HG03354 (cell line): Measurements from ENCODE around the gene CROCC2.

ENCODE experiments used
- ATAC-seq: cut with Tn5 transposase; IDR thresholded peaks from one replicate; pipeline ENCODE4 v1.9.1; 2021; ENCODE audit warnings: mild to moderate bottlenecking; ENCODE audit not compliant: unreplicated experiment, poor library complexity, severe bottlenecking

The CROCC2 gene

GRCh38 chr2:241040081-241040803 lies 134.1 kb downstream of the CROCC2 start:
- ATAC-seq: no peak

GRCh38 chr2:241041589-241042158 lies 135.5 kb downstream of the CROCC2 start:
- peak; percentile 75 for ATAC-seq
